Stimulated activated CD4-positive, alpha-beta T cell treated with anti-CD3 and anti-CD28 coated beads, Interleukin-2, amount 100 ng/mL, for 24 hours (primary cell): ENCODE results near the gene PCID2.

Source experiments
- DNase-seq, 2 donors: peaks; one replicate each; pipeline ENCODE4 v3.0.0-alpha.2; 2020

PCID2 gene

DNA sequence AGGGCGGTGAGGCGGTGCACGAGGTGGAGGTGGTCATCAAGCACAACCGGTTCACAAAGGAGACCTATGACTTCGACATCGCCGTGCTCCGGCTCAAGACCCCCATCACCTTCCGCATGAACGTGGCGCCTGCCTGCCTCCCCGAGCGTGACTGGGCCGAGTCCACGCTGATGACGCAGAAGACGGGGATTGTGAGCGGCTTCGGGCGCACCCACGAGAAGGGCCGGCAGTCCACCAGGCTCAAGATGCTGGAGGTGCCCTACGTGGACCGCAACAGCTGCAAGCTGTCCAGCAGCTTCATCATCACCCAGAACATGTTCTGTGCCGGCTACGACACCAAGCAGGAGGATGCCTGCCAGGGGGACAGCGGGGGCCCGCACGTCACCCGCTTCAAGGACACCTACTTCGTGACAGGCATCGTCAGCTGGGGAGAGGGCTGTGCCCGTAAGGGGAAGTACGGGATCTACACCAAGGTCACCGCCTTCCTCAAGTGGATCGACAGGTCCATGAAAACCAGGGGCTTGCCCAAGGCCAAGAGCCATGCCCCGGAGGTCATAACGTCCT lies 59.4 kb downstream of the PCID2 start:
- no peak for DNase-seq

DNA sequence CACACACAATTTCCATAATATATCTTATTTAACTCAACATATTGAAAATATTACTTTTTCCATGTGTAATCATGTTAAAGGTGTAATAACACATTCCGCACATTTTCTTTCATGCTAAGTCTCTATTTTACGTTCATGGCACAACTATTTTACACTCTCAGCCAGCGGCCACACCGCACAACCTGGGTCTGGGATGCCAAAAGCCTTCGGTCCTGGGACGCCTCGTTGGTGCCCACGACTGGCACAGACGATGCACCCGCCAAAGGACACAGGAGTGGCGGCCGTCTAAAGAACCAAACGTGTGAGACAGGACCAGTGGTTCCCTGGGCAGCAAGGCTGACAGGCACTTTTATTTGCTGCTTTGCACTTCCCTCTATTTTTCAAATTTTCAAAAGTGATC lies 60.1 kb downstream of the PCID2 start:
- DNase-seq: no peak

GRCh38 chr13:113147206-113147605 lies 61.3 kb downstream of the PCID2 start:
- no peak for DNase-seq

- no peak for DNase-seq
Measured at GRCh38 chr13:113146750-113147149, 61.7 kb downstream of the PCID2 start.

- no peak for DNase-seq
Measured at GRCh38 chr13:113145911-113146598, 62.4 kb downstream of the PCID2 start.

- DNase-seq: peak; percentile 48 to 53
Measured at GRCh38 chr13:113145496-113145895, 63.0 kb downstream of the PCID2 start.

- no peak for DNase-seq
Measured at GRCh38 chr13:113144255-113144629, 64.2 kb downstream of the PCID2 start.

- DNase-seq: no peak
Measured at GRCh38 chr13:113143466-113144254, 64.8 kb downstream of the PCID2 start.

DNA sequence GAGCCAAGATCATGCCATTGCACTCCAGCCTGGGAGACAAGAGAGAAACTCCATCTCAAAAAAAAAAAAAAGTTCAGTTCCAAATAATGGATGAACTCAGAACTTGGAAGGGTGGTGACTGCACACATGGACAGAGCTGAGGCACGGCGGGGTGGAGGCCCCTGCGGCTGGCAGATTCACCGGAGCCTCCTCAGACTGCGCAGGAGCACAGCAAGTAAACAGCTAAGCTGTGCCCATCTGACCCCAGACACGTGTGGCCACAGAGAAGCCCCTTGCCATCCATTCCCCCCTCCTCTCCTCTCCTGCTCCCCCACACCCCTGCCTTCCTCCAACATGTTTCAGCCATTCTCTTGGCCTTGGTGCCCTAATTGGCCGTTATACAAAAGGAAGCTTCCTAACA lies 65.6 kb downstream of the PCID2 start:
- DNase-seq: no peak

GRCh38 chr13:113141601-113141970 lies 66.9 kb downstream of the PCID2 start:
- DNase-seq: no peak

GRCh38 chr13:113140677-113141600 lies 67.5 kb downstream of the PCID2 start:
- no peak for DNase-seq

- no peak for DNase-seq
Measured at GRCh38 chr13:113139577-113139976, 68.9 kb downstream of the PCID2 start.

- DNase-seq: no peak
Measured at GRCh38 chr13:113138792-113139551, 69.5 kb downstream of the PCID2 start.

- no peak for DNase-seq
Measured at GRCh38 chr13:113137691-113138298, 70.7 kb downstream of the PCID2 start.

DNA sequence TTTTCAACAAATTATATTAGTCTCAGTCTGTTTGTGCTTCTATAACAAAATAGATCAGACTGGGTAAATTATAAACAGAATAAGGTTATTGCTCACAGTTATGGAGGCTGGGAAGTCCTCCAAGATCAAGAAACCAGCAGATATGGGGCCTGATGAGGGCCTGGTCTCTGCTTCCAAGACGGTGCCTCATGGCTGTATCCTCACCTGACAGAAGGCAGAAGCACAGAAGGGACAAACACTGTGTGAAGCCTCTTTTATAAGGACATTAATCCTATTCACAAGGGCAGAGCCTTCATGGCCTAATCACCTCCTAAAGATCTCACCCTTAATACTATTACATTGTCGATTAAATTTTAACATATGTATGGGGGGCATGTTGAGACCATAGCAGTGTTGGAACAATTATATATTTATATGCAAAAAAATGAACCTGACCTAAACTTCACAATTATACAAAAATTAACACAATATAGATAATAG lies 73.1 kb downstream of the PCID2 start:
- DNase-seq: no peak

DNA sequence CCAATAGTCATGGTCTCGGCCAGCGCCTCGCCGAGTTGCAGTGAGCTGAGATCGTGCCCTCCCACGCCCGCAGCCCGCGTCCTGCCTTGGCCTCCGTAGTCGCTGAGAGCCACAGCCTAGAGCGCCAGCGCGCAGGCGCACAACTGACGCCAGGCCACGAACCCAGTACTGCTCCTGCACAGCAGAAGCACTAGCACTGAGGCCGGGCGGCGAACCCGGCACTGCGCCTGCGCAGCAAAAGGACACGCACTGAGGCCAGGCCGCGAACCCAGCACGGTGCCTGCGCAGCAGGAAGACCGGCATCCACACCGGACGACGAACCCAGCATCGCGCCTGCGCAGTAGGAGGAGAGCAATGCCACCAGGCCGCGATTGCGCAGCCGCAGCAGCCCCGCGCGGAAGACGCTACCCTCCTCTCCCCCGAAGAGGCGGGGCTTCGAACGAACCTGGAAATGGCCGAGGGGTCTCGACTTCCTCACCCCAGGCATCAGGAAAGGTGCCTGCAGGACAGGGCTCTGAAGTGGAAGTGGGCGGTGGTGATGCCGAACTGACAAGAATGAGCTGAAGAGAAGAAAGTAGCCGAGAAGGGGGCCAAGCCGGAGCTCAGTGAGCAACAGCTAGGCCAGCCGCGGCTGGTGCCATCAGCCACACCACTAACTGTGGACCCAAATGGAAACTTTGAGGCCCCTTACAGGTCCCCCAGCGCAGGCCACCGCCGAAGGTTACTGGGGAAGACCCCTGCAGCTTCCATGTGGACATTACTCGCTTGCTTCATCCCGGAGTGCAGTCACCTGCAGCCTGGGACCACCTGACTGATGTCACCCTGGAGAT lies 78.3 kb downstream of the PCID2 start:
- DNase-seq: peak; percentile 41 to 54

DNA sequence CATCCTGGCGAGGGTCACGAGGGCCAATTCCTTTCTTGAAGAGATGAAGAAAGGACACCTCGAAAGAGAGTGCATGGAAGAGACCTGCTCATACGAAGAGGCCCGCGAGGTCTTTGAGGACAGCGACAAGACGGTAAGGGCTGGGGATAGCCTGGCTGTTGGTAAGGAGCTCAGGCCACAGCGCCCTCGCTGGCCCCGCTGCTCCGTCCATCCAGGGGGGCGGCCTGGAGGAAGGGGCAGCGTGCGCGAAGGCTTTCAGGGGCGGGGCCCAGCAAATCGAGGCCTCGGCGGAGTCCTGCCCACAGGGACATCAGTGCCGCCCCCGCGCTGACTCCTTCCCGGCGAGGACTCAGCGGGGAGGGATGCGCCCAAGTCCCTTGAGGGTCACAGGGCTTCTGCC lies 79.0 kb downstream of the PCID2 start:
- DNase-seq: no peak
